ENCODE measurements around the gene GRWD1.
A peak's percentile ranks its signal among the peaks of the same experiment; 100 is the strongest.
"Not testable (repeated sequence)": the region's sequence is repeated elsewhere in the genome, so short reads cannot be mapped to it uniquely, and the experiment has no call there.

Gene GRWD1

GRCh38 chr19:48480558-48481500 is 35.0 kb downstream of the GRWD1 start:
- DNase-seq, result peak; percentile 34 to 52

DNA sequence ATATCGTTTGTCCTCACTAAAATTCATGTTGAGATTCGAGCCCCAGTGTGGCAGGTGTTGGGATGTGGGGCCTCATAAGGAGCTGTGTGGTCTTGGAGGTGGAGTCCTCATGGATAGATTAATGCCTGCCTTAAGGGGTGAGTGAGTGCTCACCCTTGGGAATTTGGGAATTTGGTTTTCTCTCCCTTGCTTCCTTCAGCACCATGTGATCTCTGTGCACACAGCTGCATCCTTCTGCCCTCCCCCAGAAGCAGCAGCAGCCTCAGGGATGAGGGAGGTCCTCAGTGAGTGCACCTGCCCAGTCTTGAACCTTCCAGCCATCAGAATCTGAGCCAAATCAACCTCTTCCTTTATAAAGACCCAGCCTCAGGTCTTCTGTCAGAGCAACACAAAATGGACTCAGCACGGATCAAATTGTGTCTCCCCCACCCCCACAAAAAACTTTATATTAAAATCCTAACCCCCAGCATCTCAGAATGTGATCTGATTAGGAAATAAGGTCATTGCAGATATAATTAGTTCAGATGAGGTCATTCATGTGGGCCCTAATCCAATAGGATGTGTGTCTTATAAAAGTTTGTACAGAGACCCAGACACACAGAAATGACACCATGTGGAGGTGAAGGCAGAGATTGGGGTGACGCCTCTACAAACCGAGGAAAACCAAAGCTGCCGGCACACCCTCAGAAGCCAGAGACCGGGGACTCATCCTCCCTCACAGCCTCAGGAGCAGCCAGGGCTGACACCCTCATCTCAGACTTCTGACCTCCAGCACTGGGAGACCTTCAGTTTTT is 36.3 kb downstream of the GRWD1 start:
- DNase-seq, result no peak

DNA sequence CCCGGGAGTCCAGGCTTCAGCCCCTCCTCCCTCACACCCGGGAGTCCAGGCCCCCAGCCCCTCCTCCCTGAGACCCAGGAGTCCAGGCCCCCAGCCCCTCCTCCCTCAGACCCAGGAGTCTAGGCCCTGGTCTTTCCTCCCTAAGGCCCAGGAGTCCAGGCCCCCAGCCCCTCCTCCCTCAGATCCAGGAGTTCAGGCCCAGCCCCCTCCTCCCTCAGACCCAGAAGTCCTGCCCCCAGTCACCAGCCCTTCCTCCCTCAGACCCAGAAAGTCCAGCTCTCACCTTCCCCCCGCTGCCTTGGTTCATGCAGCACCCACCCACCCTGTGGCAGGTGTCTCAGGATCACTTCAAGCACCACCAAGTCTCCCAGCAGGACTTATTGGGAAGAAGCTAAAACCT is 37.5 kb downstream of the GRWD1 start:
- no peak for DNase-seq

DNA sequence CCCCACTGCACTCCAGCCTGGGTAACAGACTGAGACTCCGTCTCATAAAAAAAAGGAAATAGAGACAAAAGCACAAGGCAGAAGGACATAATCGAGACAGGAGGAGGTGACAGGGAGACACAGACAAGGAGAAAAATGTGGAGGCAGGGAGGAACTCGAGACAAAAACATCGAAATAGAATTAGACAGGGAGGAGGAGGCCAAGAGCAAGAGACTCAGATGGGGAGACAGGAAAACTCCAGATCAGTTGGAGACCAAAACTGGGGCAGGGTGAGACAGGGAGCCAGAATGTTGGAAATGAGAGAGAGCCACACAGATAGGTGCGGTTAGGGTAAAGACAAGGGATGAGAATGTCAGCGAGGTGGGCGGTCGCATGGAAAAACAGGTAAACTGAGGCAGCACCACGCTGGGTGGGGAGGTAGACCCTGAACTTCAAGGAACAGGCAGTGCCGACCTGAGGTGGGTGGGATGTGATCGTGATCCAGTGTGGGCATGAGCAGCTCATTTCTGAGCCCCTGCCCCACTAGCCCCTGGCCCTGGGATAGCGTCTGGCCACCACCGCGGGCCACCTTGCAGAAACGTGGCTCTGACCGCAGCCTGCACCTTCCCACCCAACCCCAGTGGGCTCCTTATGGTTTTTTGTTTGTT is 38.6 kb downstream of the GRWD1 start:
- DNase-seq, result no peak

GRCh38 chr19:48484931-48485612 is 39.3 kb downstream of the GRWD1 start:
- no peak for DNase-seq

- not testable (repeated sequence) for DNase-seq
These were observed 40.9 kb downstream of the GRWD1 start for GRCh38 chr19:48486706-48487105.

DNA sequence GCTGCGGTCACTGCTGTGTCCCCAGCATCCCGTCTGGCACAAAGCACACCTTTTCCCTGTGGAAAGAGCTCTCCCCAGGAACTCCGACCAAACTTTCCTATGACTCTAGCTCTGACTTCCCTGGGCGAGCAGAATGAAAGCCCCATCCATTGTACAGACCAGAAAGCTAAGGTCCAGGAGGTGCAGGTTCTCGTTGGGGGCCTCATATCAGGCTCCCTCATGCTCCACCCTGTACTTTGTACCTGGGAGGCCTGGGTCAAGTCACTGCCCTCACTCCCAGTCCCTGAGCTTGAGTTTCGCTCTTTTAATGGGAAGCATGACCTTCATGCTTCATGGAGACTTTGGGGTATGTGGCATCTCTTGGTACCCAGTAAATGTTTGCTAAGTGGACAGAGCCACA is 41.8 kb downstream of the GRWD1 start:
- DNase-seq, result no peak

DNA sequence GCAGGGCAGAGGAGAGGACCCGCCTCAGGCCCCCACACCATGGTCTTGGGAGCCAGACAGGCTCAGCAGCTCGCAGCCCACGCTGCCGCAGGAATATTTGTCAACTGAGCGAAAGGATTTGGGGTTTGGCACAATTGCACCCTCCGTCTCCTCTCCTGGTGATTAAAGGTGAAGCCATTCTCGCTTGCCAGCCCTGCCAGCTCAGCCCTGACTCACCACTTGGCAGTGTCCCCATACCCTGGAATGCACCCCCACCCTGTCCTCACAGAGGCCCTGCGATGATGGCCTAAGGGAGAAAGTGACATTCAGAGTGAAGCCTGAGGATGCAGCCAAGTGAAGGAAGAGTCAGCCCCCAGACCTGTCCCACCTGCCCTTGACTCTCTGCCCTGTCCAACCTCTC is 42.2 kb downstream of the GRWD1 start:
- DNase-seq, result no peak

GRCh38 chr19:48488478-48488877 is 42.7 kb downstream of the GRWD1 start:
- DNase-seq, result not testable (repeated sequence)

DNA sequence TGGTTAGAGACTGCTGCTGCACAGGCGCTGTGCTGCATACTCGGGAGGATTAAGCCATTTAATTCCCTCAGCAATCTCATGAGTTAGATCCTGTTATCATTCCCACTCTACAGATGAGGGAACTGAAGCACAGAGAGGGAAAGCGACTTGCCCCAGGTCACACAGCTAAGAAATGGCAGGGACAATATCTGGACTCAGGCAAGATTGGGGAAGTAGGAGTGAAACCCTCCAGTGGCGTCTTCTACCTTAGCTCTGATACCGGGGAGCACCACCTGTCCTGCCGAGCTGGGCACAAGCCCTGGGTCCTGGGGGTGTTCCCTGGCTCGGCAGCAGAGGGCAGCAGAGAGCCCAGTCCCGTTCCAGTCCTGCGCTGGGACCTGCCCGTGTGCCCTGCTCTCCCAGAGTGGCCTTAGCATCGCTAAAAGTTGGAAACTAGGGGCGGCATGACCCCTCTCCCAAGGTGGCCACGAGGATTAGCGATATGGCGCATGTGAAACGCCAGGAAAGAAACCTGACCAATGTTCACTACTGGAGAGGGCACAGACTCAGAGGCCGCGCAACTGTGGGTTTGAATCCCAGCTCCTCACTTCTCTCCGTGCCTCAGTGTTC is 43.9 kb downstream of the GRWD1 start:
- DNase-seq, result peak; percentile 65 to 82

DNA sequence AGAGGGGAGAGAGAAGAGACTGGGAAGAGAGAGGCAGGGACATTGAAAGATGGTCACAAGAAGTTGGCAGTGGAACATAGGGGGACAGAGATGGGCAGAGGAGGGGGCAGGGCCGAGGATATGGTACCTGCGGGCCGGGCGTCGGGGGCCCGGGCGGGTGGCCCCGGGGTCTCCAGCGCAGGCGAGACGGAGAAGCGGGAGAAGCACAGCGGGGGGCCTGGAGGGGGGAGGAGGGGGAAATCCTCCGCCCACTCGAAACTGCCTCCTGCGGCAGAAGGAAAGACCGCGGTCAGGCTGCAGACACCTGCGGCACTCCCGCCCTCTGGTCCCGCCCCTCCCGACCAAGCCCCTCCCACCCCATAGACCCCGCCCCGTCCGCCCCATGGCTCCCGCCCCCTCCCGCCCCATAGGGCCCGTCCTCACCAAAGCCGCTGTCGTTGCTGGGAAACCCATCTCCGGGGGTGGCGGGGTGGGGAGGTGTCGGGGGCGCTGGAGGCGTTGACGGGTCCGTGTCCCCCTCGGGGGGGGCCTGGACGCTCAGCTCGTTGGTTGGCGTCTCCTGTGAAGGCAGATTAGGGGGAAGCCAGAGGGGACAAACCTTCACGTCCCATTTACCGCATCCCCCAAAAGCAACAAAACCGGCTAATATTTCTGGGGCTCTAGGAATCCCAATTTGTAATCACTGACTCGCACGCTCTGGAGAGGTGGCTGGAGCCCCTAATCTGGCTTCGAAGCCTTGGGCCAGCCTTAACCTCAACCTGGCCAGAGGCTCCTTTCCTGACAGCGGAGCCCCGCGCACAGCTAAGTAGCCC is 45.4 kb downstream of the GRWD1 start:
- peak; percentile 54 to 64 for DNase-seq

DNA sequence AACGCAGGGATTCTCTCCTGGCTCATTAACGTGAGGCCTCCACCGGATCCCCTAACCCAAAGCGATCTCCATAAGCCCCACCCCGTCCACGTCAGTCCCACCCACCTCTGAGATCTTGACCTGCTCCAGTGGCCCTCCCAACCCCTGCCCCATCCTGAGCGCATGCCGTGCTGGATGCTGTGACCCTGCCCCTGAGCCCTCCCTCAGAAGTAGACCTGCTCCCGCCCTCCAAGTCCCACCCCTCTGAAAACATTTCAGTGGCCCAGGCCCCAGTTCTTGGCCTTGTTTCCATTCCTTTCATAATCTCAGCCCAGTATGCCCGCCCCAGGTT is 46.0 kb downstream of the GRWD1 start:
- DNase-seq, result no peak

GRCh38 chr19:48492925-48493717 is 47.3 kb downstream of the GRWD1 start:
- DNase-seq, result peak; percentile 78 to 79

DNA sequence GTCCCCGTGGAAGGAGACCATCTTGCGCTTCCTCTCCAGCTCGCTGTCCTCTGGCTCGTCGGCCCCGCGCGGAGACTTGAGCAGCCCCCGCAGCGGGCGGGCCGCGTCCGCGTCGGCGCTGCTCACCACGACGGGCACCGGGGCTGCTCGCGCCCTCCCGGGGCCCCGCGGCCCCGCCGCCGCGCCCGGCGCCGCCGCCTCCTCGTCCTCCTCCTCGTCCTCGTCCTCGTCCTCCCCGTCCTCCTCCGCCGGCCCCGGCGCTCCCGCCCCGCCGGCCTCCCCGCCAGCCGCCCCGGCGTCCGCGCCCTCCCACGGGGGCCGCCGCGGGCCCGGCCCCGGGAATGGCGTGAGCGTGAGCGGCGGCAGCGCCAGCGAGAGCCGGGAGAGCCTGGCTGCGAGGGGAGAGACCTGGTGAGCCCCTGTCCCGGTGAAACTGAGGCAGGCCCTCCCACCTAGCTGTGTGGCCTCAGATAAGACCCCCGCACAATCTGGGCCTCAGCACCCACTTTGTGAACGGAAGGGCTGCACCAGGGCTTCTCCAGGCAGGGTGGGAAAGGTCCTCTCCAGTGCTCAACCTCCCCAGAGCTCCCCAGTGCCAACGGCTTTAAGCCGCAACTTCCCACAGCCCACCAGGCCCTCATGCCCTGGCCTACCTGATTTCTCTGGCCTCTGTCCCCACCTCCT is 48.1 kb downstream of the GRWD1 start:
- DNase-seq, result no peak

GRCh38 chr19:48495396-48495795 is 49.6 kb downstream of the GRWD1 start:
- no peak for DNase-seq

DNA sequence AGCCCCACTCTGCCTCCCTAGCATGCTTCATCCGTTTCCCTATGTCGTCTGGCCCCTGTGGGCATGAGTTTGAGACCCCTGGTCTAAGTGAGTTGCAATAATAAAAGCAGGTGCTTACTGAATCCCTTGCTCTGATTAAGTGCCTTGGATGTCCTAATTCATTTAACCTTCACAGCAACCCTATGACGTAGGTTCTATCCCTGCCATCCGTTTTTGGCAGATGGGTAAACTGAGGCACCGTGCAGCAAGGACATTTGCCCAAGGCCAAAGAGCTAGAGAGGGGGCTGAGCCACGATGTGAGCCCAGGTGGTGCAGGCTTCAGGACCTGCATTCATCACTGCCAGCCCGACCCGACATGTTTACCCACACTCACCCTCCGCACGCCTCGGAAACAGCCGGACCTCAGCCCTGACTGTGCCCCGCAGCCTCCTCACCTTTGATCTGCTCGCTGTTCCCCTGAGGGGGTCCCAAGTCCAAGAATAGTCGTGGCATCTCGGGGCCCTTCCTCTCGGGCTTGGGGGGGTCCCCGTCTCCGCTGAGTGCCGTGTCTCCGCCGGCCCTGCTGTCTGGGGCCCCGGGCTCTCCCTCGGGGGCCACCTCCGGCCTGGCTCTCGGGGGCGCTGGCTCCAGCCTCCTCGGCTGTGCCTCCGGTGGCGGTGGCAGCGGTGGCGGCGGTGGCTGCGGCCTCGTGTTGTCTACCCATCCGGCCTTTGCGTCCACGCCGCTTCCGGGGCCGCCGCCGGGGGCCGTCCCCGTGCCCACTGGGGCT is 51.4 kb downstream of the GRWD1 start:
- DNase-seq, result no peak

- no peak for DNase-seq
These were observed 52.2 kb downstream of the GRWD1 start for GRCh38 chr19:48497728-48498594.

GRCh38 chr19:48498595-48499311 is 53.0 kb downstream of the GRWD1 start:
- no peak for DNase-seq
